HCT116 (cell line): Measurements from ENCODE around the gene NIFK. TPM values are rescaled to one million over a fixed set of nuclear protein-coding genes. Genes with fewer than 3 reads are reported as not detected.

Experiments
- ATAC-seq: fragments of 200-7000 bp; cut with Tn5 transposase; 2 replicates; pipeline ENCODE4 v1.9.1; 2020; ENCODE audit warnings: mild to moderate bottlenecking, moderate library complexity
- BruUV-seq: library from RNA; stranded (reverse); fragments of 400-500 nt; replicated peaks from 2 replicates; lab custom pipeline; 2021; lab: Mats Ljungman, UMichigan
- CTCF ChIA-PET: fragments of 300-600 bp; sonication (Branson Sonifier 250); formaldehyde crosslinking; loops from one replicate; lab custom pipeline; 2021; ENCODE audit warnings: antibody characterized with exemption; lab: Charles Lee
- POLR2A ChIA-PET: fragments of 300-600, 350-600 bp; sonication (Branson Sonifier 250); formaldehyde crosslinking; loops from one replicate; lab custom pipeline; 2021; ENCODE audit warnings: antibody characterized with exemption; lab: Charles Lee
- RAD21 ChIA-PET, 2 experiments: fragments of 300-600 bp; sonication (Branson Sonifier 250); formaldehyde crosslinking; loops; one replicate each; lab custom pipeline; 2023; ENCODE audit warnings: low total read pairs in 2 of 2; ENCODE audit not compliant: uncharacterized antibody in 2 of 2, unreplicated experiment in 2 of 2, low non-redundant PET in 1 of 2; lab: Charles Lee
- DNase-seq: peaks from one replicate; pipeline ENCODE4 v3.0.0-alpha.2; 2010; ENCODE audit warnings: low read depth, low spot score
- H2AFZ ChIP-seq: fragments of 200-600 bp; shearing (Covaris generic), sonication (generic); 2 replicates; pipeline ENCODE4 v1.6.1; 2017; ENCODE audit warnings: low read depth, mixed run types, mixed read lengths, antibody characterized with exemption, low read length; ENCODE audit not compliant: poor library complexity, severe bottlenecking
- H3K27ac ChIP-seq: 2 replicates; pipeline ENCODE4 v1.5.1; 2012; ENCODE audit warnings: low read depth, low read length
- H3K27me3 ChIP-seq: fragments of 200-600 bp; sonication (generic); 2 replicates; pipeline ENCODE4 v1.6.1; 2016; ENCODE audit warnings: mixed run types, low read length, mixed read lengths; ENCODE audit not compliant: insufficient read depth
- H3K36me3 ChIP-seq, 2 experiments: fragments of 200-500 bp in 1 of 2; fragments of 200-600 bp in 1 of 2; sonication (Bioruptor generic) in 1 of 2; sonication (generic) in 1 of 2; 2 replicates each; pipeline versions ENCODE4 v1.5.1 to v1.6.1; 2014 to 2016; ENCODE audit warnings: low read length in 2 of 2, inconsistent platforms in 1 of 2, mixed read lengths in 1 of 2, mixed run types in 1 of 2; ENCODE audit not compliant: insufficient read depth in 2 of 2, control insufficient read depth in 1 of 2
- H3K4me1 ChIP-seq, 2 experiments: fragments of 200-600 bp in 1 of 2; sonication (generic) in 1 of 2; 2 replicates each; pipeline versions ENCODE4 v1.5.1 to v1.6.1; 2012 to 2017; ENCODE audit warnings: low read length in 2 of 2, inconsistent platforms in 1 of 2, mild to moderate bottlenecking in 1 of 2, mixed read lengths in 1 of 2, mixed run types in 1 of 2, moderate library complexity in 1 of 2; ENCODE audit not compliant: insufficient read depth in 2 of 2, control insufficient read depth in 1 of 2
- H3K4me2 ChIP-seq: fragments of 200-600 bp; sonication (generic); 2 replicates; pipeline ENCODE4 v1.6.1; 2017; ENCODE audit warnings: mixed run types, low read length, mixed read lengths
- H3K4me3 ChIP-seq, 2 experiments: fragments of 200-600 bp in 1 of 2; sonication (generic) in 1 of 2; replicated peaks in 1 of 2; 2 replicates each; pipeline ENCODE4 v1.5.1; 2011 to 2016; ENCODE audit warnings: low read length in 2 of 2, control low read depth in 1 of 2, low read depth in 1 of 2, mild to moderate bottlenecking in 1 of 2, mixed read lengths in 1 of 2, mixed run types in 1 of 2
- H3K79me2 ChIP-seq: fragments of 200-600 bp; sonication (generic); 2 replicates; pipeline ENCODE4 v1.6.1; 2017; ENCODE audit warnings: mild to moderate bottlenecking, mixed run types, low read length, moderate library complexity, mixed read lengths; ENCODE audit not compliant: insufficient read depth
- H3K9ac ChIP-seq: fragments of 200-600 bp; sonication (generic); 2 replicates; pipeline ENCODE4 v1.6.1; 2016; ENCODE audit warnings: low read length, mixed read lengths
- H3K9me2 ChIP-seq: fragments of 200-600 bp; sonication (generic), shearing (Covaris generic); 2 replicates; pipeline ENCODE4 v1.6.1; 2017; ENCODE audit warnings: mixed run types, mild to moderate bottlenecking, moderate library complexity; ENCODE audit not compliant: insufficient read depth
- H3K9me3 ChIP-seq, 2 experiments: fragments of 200-500 bp in 1 of 2; fragments of 200-600 bp in 1 of 2; sonication (Bioruptor generic) in 1 of 2; sonication (generic) in 1 of 2; 2 replicates each; pipeline ENCODE4 v1.6.1; 2014 to 2017; ENCODE audit warnings: low read length in 2 of 2, mixed read lengths in 2 of 2, inconsistent platforms in 1 of 2, low read depth in 1 of 2, mild to moderate bottlenecking in 1 of 2, mixed run types in 1 of 2, moderate library complexity in 1 of 2; ENCODE audit not compliant: control insufficient read depth in 1 of 2, insufficient read depth in 1 of 2
- H4K20me1 ChIP-seq: fragments of 200-600 bp; sonication (generic), shearing (Covaris generic); 2 replicates; pipeline ENCODE4 v1.6.1; 2017; ENCODE audit warnings: mixed run types, mild to moderate bottlenecking, moderate library complexity; ENCODE audit not compliant: insufficient read depth
- EZH2 ChIP-seq: fragments of 200-600 bp; sonication (generic); IDR thresholded peaks from 2 replicates; pipeline ENCODE4 v1.6.1; 2017; ENCODE audit warnings: antibody characterized with exemption, mixed run types
- POLR2A ChIP-seq: IDR thresholded peaks from 2 replicates; pipeline ENCODE4 v1.7.0; 2011; ENCODE audit warnings: borderline replicate concordance; ENCODE audit not compliant: insufficient read depth, insufficient read length; ENCODE audit errors: extremely low read depth
- SIN3A ChIP-seq: IDR thresholded peaks from 2 replicates; pipeline ENCODE4 v1.6.1; 2012; ENCODE audit warnings: low read depth
- ZFX ChIP-seq: fragments of 450-650 bp; IDR thresholded peaks from 2 replicates; pipeline ENCODE4 v1.6.1; 2017
- intact Hi-C: fragments of 100-400 bp; cut with micrococcal nuclease; formaldehyde crosslinking; loops from 2 replicates; pipeline ENCODE4 v1.10.0; 2022
- total RNA-seq: library from RNA; stranded (reverse); gene quantifications from one replicate; pipeline ENCODE4 v1.2.1, GENCODE V29; 2021; ENCODE audit not compliant: unreplicated experiment

Gene NIFK
- total RNA-seq, 1 experiment from 2014 or later: 93.2 TPM

DNA sequence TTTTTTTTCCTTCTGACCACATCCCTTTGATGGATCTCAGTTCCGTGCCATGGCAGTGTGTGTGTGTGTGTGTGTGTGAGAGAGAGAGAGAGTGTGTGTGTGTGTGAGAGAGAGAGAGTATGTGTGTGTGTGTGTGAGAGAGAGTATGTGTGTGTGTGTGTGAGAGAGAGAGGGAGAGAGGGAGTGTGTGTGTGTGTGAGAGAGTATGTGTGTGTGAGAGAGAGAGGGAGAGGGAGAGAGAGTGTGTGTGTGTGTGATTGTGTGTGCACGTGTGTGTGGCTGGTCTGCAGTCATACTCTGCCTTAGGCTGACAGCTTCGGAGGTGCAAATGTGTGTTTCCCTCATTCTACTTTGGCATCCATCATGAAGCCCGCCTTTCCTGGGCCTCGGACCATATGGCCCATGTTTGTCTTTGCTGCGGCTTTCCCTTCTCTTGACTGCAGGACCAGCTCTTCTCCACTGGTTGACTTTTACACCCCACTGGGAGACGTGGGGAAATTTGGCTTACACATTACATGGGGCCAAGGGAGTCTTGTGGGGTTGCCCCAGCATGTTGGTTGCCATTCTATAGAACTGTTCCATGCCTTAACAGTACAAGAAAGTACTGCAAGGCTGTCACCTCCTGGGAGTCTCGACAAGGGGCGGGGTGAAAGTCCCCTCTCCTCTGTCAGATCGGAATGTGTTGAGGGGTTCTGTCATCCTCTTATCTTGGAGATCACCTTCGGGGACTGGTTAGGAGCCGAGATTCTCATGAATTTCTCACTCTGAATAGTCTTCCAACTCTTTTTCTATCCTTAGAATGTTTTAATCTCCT lies 40.4 kb upstream of the NIFK start:
- ChIA-PET RAD21 (no interaction called here), POLR2A (no interaction called here), CTCF (no interaction called here)
- ATAC-seq: no peak
- no peak overlapping the region for H3K4me2 ChIP-seq
- no peak for DNase-seq
- no peak overlapping the region for H3K9ac ChIP-seq
- no peaks in the 10 kb centered on the region for H3K9me2 ChIP-seq
- BruUV-seq: no TSS peak
- no peaks in the 10 kb centered on the region for H3K79me2 ChIP-seq
- H4K20me1 ChIP-seq: no peaks in the 10 kb centered on the region
- H3K36me3 ChIP-seq: no peaks in the 10 kb centered on the region
- no peaks in the 10 kb centered on the region for H3K9me3 ChIP-seq
- H3K4me1 ChIP-seq: peaks cover 5 to 14% of the 10 kb centered on the region in 2 experiments; a peak in 2 of 4 replicates
- no peak overlapping the region for H3K4me3 ChIP-seq
- H2AFZ ChIP-seq: no peak overlapping the region
- no peaks in the 10 kb centered on the region for H3K27me3 ChIP-seq
- H3K27ac ChIP-seq: no peak overlapping the region
- intact Hi-C loops: no loop called here
- TF ChIP-seq EZH2: no peak
- no peak for TF ChIP-seq POLR2A
- no peak for TF ChIP-seq SIN3A

- Histone ChIP-seq H3K9me2 (no peaks in the 10 kb centered on the region), H3K9me3 (no peaks in the 10 kb centered on the region), H3K4me2 (no peak overlapping the region), H4K20me1 (no peaks in the 10 kb centered on the region), H3K79me2 (no peaks in the 10 kb centered on the region), H3K27ac (no peak overlapping the region), H3K4me1 (peaks cover 5 to 14% of the 10 kb centered on the region in 2 experiments; a peak in 2 of 4 replicates), H2AFZ (no peak overlapping the region), H3K4me3 (no peak overlapping the region), H3K36me3 (no peaks in the 10 kb centered on the region), H3K27me3 (no peaks in the 10 kb centered on the region), H3K9ac (no peak overlapping the region)
- no peak for TF ChIP-seq ZFX
- BruUV-seq: no TSS peak
- no peak for ATAC-seq
- no peak for DNase-seq
- ChIA-PET POLR2A (no interaction called here), RAD21 (no interaction called here), CTCF (no interaction called here)
- intact Hi-C loops: no loop called here
Observed at GRCh38 chr2:121776361-121776760, 39.7 kb upstream of the NIFK start.
